HG03280 (cell line): ENCODE measurements around the gene RPE.

Experiments
- ATAC-seq: cut with Tn5 transposase; IDR thresholded peaks from one replicate; pipeline ENCODE4 v1.9.1; 2021; ENCODE audit warnings: mild to moderate bottlenecking, moderate library complexity; ENCODE audit not compliant: unreplicated experiment

Gene RPE

GRCh38 chr2:210002158-210003157 lies at the start of gene RPE:
Gene RPE (plus strand): TSS chr2:210002638. CDS start chr2:210002662, 24 bp downstream.
- ATAC-seq: peak; percentile 100

DNA sequence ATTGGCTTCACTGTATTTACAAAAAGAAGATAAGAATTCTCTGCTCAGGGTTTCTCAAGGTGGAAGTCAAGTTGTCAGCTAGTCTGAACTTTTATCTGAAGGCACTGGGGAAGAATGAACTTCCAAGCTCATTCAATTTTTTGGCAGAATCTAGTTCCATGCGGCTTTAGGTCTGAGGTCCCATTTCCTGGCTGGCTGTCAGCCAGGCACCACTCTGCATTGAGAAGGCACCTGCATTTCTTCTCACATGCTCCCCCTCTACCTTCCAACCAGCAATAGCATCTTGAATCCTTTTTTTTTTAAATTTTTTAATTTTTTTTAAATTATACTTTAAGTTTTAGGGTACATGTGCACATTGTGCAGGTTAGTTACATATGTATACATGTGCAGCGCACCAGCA lies 46.2 kb upstream of the RPE start:
- no peak for ATAC-seq

DNA sequence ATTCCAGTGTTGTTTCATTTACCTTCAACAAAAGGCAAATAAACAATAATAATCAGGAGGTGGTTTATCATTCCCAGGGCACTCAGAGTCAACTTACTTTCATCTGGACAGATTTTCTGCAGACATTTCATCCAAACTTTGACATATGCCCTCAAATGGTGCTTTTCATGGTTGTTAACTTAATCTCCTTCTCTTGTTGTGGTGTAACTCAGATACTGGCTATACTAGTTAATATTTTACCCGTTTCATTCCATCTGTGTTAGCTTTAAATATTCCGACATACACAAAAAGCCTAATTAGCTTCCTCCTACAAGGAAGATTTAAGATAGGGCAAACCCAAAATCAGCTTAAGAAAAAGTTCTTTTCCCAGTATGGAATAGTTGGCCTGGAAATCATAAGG lies 44.4 kb upstream of the RPE start:
- no peak for ATAC-seq

DNA sequence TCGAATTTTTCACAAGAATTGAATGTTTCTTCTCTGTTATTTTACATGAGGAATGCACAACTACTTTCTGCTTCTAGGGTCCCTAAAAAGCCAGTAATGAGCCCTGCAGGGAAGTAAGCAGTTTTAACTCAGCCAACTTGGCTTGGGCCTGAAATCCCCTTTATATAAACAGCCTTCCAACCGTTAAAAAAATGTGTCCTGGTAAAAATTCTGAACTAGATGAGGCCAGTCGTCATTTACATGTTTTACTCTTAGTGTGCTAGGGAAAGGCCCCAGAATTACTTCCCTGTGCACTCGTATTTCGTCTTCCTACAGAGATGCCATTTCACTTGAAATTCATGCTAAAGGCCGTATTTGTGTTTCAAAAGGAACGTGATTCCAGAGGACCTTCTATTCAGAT lies 42.4 kb upstream of the RPE start:
- ATAC-seq: no peak

DNA sequence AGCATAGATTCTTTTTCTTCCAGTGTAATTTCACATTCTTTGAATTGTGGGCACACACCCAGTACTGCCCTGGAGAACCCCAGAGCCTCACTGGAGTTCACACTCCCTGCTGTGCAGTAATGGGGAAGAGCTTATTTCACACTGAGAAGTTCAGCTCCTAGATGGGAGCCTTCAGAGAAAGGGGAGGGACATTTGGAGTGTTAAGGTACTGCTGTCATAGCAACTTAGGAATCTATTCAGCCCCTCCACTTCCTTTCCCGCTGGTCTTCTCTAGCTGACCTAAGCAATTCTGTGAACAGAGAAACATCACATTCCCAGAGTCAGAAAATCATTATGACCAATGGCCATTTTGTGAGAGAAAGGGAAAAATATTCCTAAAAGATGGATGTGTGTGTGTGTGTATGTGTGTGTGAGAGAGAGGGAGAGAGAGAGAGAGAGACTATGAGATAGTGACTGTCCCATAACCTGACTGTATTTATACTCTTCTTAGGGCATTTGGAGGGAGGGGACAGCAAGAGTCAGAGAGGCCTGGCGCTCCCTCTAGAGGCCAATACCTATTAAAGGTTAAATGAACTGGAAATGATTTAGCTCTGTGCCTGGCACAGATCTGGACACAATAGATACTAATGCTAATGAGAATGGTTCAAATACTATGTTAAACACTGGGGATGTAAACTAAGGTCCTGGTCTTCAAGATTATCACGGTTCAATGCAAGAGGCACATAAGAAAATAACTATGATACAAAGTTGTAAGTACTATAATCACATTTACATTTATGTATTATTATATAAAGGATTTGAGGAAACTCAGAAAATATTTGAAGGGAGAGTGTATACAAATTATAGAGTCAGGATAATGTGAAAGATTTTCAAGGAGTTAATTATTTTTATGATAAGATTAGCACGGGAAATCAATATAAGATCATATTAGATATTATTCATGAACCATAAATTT lies 41.5 kb upstream of the RPE start:
- ATAC-seq: peak; percentile 97

DNA sequence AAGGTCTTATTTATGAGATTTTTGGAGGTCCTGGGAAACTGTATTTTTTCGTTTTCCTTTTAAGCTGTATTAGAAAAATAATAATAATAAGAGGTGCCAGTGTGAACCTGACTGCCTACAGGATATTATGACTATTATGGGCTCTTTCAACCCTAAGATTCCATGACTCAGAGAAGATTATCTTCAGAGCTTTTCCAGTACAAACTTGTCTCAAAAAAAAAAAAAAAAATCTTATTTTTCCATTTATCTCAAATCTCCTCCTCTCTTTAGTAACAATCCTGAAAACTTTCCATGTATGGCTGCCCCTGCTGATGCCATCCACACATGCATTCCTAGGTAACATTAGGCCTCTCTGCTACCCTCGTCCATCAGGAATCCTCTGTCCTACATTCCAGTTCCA lies 36.7 kb upstream of the RPE start:
- no peak for ATAC-seq

DNA sequence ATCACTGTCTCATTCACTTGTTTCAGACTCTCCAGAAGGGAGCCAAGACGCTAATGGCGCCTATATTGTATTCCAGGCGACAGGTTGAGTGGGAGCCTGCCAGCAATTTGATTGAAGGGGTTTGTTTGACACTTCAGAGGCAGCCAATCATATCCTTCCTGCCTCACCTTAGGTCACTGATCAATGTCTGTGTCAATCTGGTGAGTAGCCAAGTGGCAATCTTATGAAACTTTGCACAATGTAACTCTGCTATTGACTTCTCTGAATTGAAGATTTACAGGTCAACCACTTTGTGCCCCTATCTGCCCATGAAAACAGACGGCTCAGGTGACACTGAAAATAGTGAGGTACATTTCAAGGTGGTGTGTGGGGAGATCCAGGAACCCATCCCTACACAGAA lies 32.7 kb upstream of the RPE start:
- no peak for ATAC-seq

- no peak for ATAC-seq
Measured at GRCh38 chr2:209970271-209970670, 32.2 kb upstream of the RPE start.

DNA sequence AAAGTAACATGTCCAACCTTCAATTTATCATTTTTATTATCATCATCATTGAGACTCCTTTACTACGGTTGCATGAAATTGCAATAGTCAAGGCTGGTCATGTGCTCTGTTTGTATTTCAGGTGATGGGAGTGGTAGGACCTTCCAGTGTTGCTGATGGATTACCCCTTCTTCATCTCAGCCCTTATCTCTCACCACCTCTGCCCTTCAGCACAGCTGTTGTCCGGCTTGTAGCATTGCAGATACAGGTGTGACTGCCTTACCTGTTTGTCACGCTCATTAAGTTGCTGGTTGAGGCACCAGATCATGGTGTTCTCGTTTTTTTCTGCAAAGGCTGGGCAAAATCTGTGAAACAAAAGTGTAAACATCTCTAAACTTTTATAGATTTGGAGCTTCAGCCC lies 31.7 kb upstream of the RPE start:
- no peak for ATAC-seq

DNA sequence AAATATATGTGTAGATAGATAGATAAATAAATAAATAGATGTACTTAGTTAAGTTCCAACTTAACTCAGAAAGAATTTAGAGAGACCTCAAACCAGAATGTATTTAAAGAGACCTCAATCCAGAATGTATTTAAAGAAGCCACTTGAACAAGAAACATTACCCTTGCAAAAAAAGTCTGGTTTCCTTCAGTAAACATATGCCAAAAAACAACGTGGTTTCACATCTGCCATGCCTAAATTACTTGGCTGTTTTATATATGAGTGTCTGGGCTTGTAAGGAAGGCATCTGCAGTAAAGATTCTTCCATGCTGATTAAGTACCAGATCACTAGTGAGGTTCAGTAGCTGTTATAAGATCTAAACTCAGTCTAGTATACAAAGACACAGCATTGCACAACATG lies 29.1 kb upstream of the RPE start:
- ATAC-seq: no peak

- no peak for ATAC-seq
Measured at GRCh38 chr2:209974576-209974975, 27.9 kb upstream of the RPE start.

- ATAC-seq: peak; percentile 54
Measured at GRCh38 chr2:209976698-209977385, 25.6 kb upstream of the RPE start.

DNA sequence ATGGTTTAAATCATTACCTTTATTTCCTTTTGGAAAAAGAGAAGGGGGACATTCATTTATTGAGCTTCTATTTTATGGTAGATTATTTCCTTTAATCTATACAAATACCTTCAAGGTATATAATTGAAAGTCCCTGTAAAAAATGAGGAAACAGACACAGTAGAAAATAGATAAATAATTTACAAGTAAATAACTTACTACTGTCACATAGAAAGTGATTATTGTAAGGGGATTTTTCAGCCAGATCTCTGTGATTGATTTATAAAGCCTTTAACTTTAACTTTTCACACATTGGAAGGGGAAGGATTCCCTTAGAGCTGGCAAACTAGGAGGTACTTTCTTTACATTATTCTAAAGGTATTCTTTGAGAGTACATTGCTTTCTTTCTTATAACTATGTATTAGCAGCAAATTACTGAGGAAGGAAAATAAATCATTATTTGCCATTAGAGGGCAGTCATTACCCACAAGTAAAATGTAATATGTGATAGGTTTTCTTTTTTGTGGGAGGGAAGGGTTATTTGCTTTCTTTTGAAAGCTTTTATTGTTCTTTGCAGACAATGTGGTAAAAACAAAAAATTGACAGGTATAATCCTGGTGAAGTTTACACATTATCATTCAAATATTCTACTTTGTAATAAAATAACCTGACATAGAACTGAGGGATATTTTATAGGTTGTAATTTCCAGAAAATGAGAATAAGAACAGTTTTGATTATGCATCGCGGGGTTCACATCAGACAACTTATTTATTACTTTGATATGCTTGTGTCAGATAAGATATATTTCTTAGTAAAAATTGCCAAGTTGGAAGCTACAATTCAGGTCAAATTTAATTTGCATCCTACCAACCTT lies 24.8 kb upstream of the RPE start:
- ATAC-seq: no peak

DNA sequence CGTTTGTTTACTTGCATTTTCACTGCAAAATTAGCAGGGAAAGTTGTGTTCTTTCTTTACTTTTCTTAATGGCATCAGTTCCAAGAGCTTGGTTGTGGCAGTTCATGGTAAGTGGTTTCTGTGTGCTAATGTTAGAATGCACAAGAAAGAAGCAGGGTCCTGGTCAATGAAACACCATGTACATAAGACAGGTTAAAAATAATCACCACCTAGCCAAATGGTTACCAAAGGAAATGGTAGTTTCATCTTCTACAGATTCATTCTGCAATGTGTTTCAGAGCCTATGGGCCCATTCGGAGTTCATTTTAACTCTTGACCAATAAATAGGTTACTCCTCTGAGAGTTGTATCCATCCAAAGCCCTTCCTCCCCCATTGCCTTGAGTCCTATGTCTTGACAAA lies 18.1 kb upstream of the RPE start:
- ATAC-seq: no peak

DNA sequence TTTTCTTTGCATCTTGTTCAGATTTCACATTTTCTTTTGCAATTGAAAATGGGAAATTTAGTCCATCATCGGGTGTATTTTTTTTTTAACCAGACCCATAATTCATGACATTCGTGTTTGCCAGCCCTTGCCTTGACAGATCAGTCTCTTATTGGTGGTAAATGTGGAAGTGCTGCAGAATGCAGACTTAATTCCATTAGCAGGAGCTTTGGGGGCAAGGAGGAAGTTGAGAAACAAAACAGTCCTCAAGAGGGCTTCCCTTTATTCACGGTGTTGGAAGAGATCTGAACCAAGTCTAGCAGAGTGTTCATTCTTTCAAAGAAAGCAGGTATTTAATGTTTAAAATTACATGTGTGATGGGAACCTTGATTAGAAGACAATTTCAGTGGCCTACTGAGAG lies 16.6 kb upstream of the RPE start:
- no peak for ATAC-seq

DNA sequence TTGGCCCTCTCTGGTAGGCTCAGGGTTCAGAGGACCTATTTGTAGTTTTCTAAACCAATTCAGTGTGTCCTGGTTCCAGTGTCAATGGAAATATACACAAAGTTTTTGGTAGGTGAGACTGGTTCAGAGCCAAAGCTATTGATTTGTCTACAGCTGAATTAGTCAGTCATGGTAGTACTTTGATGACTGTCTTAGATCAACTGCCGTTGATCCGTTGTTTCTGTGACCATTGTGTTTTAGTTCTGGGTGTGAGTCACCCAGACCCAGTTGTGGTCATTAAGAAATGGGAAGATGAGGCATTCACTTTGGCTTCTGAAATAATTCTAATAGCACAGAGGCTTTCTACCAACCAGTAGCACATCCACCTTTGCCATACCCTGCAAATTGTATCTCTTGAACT lies 16.0 kb upstream of the RPE start:
- no peak for ATAC-seq

DNA sequence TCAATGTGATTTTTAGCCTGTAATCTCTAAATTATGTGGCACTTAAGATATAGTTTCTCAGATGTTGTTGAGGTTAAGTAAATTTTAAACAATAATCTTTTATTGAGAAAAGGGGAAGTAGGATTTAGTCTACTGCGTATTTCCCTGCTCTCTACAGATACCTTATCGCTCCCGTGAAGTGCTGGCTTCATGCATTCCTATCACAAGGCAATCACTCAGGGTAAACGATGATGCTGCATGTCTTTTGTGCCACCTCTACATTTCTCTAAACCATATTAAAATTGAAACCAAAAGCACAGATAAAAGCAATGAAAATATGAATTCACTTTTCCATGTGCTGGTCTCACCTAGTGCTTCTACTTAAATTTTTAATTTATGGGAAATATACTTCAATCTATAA lies 14.4 kb upstream of the RPE start:
- ATAC-seq: no peak

DNA sequence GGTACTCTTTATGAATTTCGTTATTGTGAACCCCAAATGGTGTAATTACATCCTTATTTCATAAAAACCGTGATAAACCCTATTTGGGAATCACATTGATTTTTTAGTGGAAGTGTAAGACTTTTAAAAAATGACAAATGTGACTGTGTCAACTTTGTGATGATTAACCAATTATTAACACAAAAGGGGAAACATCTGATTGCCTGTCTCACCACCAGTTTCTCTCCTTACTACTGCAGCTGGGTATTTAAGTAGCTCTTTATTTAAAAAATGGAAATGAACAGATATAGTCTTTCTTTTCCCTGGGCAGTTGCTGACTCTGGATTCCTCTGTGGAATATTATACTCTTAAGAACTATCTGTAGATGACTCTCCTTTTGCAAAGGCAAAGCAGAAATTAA lies 11.6 kb upstream of the RPE start:
- no peak for ATAC-seq

DNA sequence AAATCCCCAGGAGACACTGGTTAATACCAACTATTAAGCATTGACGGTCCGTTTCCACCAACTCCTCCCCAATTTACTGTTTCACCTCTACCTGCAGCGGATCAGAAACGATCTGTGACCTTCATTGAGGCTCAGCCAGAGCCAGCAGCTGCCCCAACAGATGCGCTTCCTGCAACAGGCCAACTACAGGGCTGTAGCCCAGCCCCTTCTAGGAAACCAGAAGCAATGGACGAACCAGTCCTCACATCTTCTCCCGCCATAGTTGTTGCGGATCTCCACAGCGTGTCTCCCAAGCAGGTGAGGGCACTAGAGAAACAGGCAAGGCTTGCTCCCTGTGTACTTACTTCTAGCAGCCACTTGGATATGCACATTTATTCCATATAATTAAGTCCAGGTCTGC lies 8.5 kb upstream of the RPE start:
- no peak for ATAC-seq

- no peak for ATAC-seq
Measured at GRCh38 chr2:209998596-209998995, 3.8 kb upstream of the RPE start.
